Brain microvascular endothelial cell (primary cell): ENCODE results near the gene PECR.

ENCODE experiments used
- DNase-seq: peaks from one replicate; pipeline ENCODE4 v3.0.0-alpha.2; 2020
- H3K27ac ChIP-seq: fragments of 250-450 bp; sonication (Bioruptor Pico); 2 replicates; pipeline ENCODE4 v1.5.1; 2020; ENCODE audit warnings: mild to moderate bottlenecking, moderate library complexity
- H3K27me3 ChIP-seq: fragments of 250-450 bp; sonication (Bioruptor Pico); replicated peaks from 2 replicates; pipeline ENCODE4 v1.5.1; 2020; ENCODE audit warnings: mild to moderate bottlenecking
- H3K36me3 ChIP-seq: fragments of 250-450 bp; sonication (Bioruptor Pico); replicated peaks from 2 replicates; pipeline ENCODE4 v1.5.1; 2020; ENCODE audit warnings: mild to moderate bottlenecking
- H3K4me3 ChIP-seq: 2 replicates; pipeline ENCODE4 v1.5.1; 2011; ENCODE audit warnings: low read depth, mild to moderate bottlenecking, control low read depth, low read length, moderate library complexity
- in situ Hi-C: cut with HindIII; loops from 2 replicates; pipeline ENCODE4 v1.10.0; 2017; ENCODE audit warnings: low sequenced_read_pairs, low pct_ligation_motif_present
- TF ChIP-seq, protein P1 (sequence below): IDR thresholded peaks from 2 replicates; pipeline ENCODE4 v1.5.1; 2011; ENCODE audit warnings: low read depth, mild to moderate bottlenecking, moderate library complexity, low read length, control low read depth, inconsistent platforms; ENCODE audit errors: missing control alignments

The PECR gene

DNA sequence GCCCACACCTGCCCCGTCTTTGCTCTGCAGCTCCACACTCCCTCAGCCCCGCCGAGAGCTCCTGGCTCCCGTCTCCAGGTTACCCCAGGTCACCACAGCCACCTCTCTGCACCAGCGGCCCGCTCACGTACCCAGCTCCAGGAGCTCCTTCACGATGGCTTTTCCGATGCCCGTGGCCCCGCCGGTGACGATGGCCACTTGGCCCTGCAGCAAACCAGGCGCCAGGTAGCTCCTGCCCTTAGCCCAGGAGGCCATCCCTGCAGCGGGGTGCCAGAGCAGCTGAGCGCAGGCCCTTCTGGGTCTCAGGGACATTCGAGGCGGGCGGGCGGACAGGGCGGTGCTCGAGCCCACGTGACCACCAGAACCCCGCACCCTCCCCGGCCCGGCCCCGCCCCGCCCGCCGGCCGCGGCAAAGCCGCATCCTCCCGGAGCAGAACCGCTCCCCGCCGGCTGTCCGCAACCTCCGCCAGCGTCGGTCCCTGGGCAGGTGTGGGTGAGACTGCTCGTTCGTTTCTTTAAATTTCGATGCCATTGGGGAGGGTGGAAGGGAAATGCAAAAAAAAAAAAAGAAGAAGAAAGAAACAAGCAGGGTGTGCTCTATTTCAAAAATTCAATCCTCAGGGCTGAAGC is at the start of gene PECR, which contains the start of gene TMEM169:
PECR (minus strand) TSS at position 323 of the 630 bp plus-strand sequence; CDS start at position 255, 68 bp downstream.
TMEM169 (plus strand) TSS at position 433 of the 630 bp plus-strand sequence. CDS start 14,045 bp downstream, outside the sequence.
- Histone ChIP-seq H3K4me3 (peak within 1 kb of the TSS; percentile 80), H3K27me3 (no peaks in the 10 kb centered on the region), H3K27ac (no peak within 1 kb of the TSS), H3K36me3 (no peaks in the 10 kb centered on the region)
- DNase-seq = peak; percentile 40
- in situ Hi-C loops = no loop called here
- TF ChIP-seq, protein P1, sequence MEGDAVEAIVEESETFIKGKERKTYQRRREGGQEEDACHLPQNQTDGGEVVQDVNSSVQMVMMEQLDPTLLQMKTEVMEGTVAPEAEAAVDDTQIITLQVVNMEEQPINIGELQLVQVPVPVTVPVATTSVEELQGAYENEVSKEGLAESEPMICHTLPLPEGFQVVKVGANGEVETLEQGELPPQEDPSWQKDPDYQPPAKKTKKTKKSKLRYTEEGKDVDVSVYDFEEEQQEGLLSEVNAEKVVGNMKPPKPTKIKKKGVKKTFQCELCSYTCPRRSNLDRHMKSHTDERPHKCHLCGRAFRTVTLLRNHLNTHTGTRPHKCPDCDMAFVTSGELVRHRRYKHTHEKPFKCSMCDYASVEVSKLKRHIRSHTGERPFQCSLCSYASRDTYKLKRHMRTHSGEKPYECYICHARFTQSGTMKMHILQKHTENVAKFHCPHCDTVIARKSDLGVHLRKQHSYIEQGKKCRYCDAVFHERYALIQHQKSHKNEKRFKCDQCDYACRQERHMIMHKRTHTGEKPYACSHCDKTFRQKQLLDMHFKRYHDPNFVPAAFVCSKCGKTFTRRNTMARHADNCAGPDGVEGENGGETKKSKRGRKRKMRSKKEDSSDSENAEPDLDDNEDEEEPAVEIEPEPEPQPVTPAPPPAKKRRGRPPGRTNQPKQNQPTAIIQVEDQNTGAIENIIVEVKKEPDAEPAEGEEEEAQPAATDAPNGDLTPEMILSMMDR = no peak

DNA sequence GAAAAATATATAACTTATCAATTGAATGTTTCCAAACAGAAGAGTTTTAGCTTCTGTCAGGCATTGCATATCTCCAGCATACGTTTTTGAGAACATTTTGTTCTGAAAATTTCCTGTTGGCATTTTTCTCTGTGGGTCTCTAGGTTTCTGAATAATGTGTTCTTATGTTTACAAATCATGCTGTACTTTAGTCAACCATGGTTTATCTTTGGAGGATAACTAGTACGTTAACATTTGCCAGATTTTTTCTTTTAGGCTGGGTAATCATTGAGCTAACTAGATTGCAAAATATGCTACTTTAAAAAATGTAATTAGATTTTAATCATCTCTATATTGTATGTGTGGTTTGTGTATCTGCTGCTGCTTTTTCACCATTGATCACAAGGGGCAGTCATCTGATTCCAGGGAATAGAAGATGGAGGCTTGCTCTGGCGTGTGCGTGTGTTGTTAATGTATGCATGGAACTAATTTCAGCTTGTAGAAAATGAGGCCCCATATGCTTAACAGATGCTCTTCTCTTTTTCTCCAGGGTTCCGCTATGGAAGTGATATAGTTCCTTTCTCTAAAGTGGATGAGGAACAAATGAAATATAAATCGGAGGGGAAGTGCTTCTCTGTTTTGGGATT is 48.9 kb upstream of the PECR start:
- in situ Hi-C loops = no loop called here
- DNase-seq = no peak
- Histone ChIP-seq H3K36me3 (peaks cover 77% of the 10 kb centered on the region), H3K27ac (no peak overlapping the region), H3K27me3 (no peaks in the 10 kb centered on the region), H3K4me3 (no peak overlapping the region)
- TF ChIP-seq, protein P1 = peak; percentile 10

DNA sequence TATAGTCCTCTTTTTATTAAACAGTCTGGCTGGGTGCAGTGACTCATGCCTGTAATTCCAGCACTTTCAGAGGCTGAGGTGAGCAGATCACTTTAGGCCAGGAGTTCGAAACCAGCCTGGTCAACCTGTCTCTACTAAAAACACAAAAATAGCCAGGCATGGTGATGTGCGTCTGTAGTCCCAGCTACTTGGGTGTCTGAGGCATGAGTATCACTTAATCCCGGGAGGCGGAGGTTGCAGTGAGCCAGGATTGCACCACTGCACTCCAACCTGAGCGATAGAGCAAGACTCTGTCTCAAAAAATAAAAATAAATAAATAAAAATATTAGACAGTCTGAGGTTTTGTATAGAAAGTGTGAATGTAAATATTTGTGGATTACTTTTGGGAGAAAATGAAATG is 45.3 kb upstream of the PECR start:
- H3K4me3 ChIP-seq = no peak overlapping the region
- in situ Hi-C loops = no loop called here
- TF ChIP-seq, protein P1 = no peak
- H3K27me3 ChIP-seq = no peaks in the 10 kb centered on the region
- H3K36me3 ChIP-seq = peaks cover 73% of the 10 kb centered on the region
- no peak for DNase-seq
- H3K27ac ChIP-seq = no peak overlapping the region

DNA sequence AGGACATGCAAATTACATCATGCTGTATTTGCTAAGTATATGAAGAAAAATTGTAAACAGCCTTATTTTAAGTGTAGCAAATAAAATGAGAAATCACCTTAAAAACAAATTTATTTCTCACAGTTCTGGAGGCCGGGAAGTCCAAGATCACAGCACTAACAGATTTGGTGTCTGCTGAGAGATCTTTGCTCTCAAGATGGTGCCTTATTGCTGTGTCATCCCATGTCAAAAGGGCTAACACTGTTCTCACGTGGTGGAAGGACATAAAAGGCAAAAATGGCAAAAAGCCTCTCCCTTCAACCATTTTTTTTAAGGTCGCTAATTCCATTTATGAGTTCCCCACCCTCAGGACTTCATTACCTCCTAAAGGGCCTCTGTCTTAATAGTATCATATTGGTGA is 39.6 kb upstream of the PECR start:
- DNase-seq = no peak
- H3K36me3 ChIP-seq = peaks cover 66% of the 10 kb centered on the region
- no peaks in the 10 kb centered on the region for H3K27me3 ChIP-seq
- in situ Hi-C loops = no loop called here
- no peak overlapping the region for H3K4me3 ChIP-seq
- no peak overlapping the region for H3K27ac ChIP-seq
- TF ChIP-seq, protein P1 = no peak

DNA sequence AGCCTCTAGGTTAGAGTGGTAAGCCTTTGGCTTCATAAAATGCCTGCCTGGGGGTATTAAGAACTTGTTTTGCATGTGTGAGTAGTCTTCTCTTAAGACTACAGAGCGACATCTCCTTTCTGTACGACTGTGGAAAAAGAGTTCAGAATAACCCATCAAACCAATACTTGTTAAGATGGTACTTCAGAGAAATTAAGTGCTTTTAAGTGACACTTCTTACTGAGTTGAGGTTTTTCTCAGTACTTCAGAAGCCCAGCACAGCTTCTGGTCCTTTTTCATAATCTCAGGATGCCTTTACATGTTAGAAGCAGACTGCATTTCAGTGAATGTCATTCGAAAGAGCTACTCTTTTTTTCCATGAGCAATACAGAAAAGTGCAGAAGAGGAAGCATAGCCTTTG is 38.4 kb upstream of the PECR start:
- Histone ChIP-seq H3K27ac (no peak overlapping the region), H3K27me3 (no peaks in the 10 kb centered on the region), H3K4me3 (no peak overlapping the region), H3K36me3 (peaks cover 59% of the 10 kb centered on the region)
- DNase-seq = no peak
- in situ Hi-C loops = no loop called here
- TF ChIP-seq, protein P1 = no peak

DNA sequence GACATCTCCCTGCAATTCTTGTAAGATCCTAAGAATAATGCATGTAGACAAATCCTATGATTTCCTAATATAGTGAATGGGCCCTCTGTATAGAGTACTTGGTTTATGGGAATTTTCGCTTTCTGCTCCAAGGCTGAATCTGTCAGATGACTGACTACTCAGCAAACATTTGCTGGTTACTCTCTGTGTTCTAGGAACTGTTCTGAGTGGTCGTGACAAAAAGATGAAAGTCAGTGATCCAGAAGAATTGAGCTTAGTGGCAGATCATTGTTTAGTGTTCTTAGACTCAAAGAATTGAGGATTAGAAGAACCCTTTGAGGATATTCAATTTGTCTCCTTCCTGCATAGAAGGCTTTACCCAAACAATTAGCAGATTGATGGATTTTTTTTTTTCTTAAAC is 37.5 kb upstream of the PECR start:
- peaks cover 56% of the 10 kb centered on the region for H3K36me3 ChIP-seq
- no peak overlapping the region for H3K27ac ChIP-seq
- no peak overlapping the region for H3K4me3 ChIP-seq
- in situ Hi-C loops = no loop called here
- TF ChIP-seq, protein P1 = no peak
- no peak for DNase-seq
- H3K27me3 ChIP-seq = no peaks in the 10 kb centered on the region
